Activated naive CD4-positive, alpha-beta T cell treated with anti-CD3 and anti-CD28 coated beads, Interleukin-2, amount 50 U/mL, for 16 hours (primary cell): ENCODE results near the gene KLHL21.
"Not testable (repeated sequence)": the region's sequence is repeated elsewhere in the genome, so short reads cannot be mapped to it uniquely, and the experiment has no call there.

Source experiments
- DNase-seq: peaks from one replicate; pipeline ENCODE4 v3.0.0-alpha.2; 2020

The KLHL21 gene, protein sequence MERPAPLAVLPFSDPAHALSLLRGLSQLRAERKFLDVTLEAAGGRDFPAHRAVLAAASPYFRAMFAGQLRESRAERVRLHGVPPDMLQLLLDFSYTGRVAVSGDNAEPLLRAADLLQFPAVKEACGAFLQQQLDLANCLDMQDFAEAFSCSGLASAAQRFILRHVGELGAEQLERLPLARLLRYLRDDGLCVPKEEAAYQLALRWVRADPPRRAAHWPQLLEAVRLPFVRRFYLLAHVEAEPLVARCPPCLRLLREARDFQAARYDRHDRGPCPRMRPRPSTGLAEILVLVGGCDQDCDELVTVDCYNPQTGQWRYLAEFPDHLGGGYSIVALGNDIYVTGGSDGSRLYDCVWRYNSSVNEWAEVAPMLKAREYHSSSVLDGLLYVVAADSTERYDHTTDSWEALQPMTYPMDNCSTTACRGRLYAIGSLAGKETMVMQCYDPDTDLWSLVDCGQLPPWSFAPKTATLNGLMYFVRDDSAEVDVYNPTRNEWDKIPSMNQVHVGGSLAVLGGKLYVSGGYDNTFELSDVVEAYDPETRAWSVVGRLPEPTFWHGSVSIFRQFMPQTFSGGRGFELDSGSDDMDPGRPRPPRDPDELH

DNA sequence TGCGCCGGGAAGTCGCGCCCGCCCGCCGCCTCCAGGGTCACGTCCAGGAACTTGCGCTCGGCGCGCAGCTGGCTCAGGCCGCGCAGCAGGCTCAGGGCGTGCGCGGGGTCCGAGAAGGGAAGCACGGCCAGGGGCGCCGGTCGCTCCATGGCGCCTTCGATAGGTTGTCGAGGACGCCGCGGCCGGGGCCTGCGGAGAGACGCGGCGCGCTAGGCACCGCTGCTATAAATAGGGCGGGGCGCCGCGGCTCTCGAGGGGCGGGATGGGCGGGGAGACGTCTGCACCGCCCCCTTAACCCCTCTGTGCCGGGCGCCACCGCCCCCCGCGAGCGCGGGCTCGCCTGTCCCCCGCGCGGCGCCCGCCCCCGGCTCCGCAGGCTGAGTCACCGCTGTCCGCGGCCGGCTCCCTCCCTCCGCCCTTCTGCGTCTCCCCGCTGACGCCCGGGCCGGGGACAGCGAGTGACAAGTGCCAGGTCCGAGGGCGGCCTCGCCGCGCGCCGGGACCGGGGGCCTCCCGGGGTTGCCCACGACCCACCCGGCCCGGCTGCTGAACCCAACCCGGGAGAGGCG lies at the start of gene KLHL21:
TSS of gene KLHL21 (minus strand) at position 201 of the 569 bp plus-strand sequence. CDS start at position 149, 52 bp downstream.
- peak; percentile 87 for DNase-seq

DNA sequence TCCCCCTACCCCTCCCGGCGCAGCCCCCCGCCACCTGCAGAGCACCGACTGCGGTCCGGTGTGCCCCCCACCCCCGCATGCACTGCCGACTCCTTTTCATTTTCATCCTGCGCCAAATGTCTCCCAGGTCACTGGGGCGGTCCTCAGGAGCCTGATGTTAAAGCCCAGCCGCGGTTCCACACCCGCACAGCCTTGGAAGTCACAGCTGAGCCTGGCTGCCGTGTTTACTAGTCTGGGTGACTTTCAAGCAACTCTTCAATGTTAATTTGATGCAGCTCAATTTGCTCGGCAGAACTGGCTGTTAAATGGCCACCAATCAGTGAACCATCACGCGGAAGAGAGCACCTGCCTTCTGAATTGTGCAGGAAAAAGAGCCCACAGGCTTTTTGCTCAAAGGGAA lies 49.2 kb upstream of the KLHL21 start:
- DNase-seq = no peak

DNA sequence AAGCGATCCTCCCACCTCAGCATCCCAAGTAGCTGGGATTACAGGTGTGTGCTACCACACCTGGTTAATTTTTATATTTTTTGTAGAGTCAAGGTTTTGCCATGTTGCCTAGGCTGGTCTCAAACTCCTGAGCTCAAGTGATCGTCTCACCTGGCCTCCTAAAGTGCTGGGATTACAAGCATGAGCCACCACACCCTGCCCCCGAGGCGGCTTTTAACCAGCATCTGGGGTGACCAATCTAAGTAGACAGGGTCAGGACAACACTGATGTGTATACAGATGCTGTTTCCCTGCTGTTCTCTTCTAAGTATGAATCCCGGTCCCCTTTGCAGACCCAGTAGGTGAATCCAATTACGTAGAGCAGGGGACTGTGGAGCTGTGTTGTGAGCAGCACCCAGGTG lies 45.9 kb upstream of the KLHL21 start:
- DNase-seq = no peak

DNA sequence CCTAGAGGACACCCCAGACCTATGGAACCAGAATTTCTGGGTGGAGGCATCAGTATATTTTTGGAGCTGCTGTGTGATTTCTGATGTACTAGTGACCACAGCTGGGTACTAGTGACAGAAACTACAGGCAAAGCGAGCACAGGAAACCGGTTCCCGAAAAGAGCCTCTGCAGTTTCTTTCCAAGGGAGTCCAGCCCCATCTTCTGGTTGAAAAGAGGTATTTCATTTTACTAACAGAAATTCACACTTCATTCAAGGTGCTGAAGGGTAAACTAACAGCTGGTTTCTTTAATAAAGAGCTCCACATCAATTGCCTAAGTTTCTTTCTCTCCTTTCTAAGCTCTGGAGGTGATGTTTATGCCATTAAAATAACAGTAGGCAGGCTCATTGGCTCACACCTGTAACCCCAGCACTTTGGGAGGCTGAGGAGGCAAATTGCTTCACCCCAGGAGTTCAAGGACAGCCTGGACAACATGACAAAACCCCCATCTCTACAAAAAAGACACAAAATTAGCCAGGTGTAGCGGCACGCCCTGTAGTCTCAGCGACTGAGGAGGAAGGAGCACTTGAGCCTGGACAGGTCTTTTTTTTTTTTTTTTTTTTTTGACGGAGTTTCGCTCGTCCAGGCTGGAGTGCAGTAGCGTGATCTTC lies 44.0 kb upstream of the KLHL21 start:
- DNase-seq = no peak

DNA sequence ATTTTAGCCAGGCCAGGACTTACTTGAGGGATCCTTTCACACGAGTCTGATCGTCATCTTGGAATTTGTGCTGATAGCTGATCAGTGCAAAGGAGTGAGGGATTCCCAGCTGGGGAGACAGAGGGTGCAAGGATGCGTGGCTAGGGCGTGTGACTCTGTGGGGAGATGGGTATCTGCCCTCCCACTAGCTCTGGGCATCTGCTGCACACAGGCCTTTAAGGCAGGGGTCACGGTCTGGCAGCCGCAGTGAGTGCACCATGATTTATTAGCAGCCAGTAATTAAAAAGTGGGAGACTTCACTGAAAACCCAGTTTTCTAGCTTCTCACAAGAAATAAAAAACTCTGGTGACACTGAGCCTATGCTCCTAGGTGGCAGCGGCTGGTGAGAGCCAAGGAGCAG lies 42.3 kb upstream of the KLHL21 start:
- DNase-seq = no peak

DNA sequence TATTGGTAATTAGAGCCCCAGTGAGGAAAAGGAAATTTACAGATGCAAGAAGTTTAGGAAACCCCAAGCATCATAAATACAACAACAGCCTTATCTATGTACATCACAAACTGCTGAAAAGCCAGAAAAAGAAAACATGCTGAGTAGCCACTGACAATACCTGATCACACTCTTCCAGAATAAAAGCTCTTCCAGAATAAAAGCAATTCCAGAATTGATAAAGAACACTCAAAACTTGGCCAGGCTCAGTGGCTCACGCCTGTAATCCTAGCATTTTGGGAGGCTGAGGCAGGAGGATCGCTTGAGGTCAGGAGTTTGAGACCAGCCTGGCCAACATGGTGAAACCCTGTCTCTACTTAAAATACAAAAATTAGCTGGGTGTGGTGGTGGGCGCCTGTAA lies 38.2 kb upstream of the KLHL21 start:
- not testable (repeated sequence) for DNase-seq

DNA sequence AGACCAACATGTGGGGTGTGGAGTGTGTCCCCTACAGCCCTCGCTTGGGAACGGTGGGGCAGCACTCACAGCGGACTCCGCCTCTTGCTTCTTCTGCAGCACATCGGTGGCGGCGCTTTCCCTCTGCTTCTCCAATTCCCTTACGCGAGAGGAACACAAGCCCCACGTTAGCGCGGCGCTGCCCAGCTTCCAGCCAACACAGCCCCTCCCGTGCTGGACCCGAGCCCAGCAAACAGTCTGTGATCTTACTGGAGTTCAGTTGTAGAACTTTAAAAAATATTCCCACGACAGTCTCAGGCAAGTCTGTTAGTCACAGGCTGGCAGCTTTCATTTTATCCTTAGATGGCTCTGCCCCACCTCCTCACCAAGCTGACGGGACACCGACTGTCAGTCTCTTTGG lies 35.6 kb upstream of the KLHL21 start:
- DNase-seq = no peak

DNA sequence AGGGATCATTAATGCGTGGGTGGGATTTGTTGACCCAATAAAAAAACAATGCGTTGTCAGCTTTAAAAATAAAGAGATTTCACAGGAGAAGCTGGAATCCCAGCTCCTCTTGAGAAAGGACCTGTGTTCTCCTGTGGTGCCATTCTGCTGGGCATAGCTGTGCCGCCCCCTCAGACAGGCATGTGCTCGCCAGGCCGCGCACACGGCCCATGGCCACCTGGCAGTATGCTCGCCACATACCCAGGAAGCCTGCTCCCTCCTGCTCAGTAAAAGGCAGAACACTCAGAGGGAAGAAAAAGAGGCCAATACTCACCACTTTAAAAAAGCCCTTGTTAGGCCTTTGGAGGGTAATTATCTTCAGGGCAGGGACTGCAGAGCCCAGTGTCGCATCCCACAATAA lies 35.1 kb upstream of the KLHL21 start:
- no peak for DNase-seq

DNA sequence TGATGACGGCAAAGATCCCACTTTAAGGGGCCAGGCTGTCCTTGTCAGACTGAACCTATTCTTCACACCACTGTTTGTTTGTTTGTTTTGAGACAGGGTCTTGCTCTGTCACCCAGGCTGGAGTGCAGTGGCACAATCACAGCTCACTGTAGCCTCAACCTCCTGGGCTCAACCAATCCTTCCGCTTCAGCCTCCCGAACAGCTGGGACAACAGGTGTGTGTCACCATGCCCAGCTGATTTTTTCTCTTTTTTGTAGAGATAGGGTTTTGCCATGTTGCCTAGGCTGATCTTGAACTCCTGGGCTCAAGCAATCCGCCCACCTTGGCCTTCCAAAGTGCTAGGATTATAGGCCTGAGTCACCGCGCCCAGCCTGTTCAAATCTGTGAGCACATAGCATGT lies 34.1 kb upstream of the KLHL21 start:
- DNase-seq = not testable (repeated sequence)

DNA sequence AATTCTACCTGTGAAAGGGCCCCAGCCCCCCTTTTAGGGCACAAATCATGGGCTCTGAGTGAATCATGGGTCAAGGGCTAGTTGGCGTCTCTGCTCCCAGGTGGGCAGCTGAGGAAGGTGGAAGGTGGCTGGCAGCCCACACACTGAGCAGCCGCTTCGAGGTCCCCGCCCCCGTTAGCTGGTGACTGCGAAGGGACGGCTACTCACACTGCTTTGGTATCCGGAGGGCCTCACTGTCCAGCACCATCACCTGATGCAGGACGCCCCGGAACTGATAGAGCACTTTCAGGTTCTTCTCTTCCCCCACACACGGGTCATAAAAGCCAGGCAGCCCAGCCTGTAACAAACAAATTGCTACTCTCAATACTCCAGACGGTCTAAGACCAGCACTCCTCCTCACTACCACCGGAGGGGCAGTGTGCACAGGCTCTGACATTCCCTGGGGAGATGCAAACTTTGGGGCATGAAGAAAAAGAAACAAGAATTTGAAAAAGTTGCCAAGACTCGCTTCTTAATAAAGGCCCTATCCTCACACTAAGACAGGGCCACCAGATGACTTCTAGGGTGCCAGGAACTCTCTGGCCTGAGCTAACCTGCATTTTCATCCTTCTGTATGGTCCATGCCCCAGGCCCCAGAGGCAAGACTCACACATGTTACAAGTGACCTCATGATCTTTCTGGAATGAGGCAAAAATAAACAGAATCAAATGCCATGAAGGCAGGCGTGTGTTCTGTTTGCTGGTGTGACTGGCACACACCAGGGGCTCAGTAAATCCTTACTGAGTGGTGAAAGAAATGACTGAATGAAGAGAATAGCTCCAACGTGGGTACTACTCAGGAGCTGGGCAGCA lies 33.5 kb upstream of the KLHL21 start:
- no peak for DNase-seq

DNA sequence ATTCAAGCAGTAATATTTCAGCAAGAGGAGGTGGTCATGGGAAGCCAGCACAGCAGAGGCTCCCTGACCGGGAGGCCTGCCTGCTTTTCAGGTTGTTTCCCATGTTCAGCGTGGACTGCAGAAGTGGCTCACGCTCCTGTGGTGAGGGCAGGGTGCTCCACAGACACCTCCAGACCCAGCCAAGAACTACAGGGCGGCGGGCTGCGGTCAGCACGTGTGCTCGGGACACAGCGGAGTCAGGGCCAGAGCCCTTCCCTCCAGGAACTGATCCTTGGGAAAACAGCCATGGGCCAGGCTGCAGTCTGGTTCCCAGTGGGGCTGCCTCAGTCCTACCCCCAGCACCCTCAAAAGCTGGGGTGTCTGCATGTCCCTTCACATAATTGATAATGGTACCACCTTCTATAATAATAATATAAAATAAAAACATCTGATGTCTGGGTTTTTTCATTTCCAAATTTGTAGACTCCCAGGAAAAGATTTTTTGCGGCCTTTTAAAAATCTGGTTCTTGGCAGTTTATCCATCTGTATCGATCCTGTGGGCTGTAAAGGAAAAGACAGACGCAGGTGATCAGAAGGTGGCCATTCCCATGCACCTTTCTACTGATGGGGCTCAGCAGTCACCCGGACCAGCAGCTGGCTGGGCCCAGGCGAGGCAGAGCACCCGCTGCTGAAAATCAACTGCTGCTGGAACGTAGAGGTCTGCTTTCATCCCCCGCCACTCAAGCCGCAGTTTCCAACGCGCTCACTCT lies 32.7 kb upstream of the KLHL21 start:
- DNase-seq = no peak

DNA sequence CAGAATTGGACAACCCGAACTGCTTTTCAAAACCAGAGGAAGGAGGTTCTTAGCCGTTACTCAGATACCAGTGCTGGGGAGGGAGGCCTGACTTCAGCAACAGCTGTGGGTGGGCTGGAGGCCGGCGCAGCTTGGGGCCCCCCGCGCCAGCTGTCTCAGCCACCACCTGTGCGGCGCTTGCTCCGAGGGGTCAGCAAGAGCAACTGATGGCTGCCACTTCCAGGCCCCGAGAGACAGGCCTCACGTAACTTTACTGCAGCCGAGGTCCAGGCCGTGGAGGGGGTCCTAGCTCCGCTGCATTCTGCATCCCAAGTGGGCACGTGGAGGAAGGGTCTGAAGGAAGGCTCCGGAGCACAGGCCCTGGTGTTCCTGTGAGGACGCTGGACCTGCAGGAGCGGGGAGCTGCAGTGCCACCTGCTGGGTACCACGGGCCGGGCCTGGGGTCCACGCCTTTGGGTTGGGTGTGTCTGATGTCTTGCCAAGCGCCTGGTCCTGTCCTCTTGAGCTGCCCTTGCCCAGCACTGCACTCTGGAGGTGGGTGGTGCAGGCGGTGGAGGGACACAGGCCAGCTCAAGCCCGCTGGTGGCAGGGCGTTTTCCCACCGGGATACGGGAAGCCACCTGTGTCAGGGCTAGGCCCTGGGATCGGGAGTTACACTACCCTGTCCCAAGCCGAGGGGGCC lies 31.8 kb upstream of the KLHL21 start:
- peak; percentile 50 for DNase-seq

DNA sequence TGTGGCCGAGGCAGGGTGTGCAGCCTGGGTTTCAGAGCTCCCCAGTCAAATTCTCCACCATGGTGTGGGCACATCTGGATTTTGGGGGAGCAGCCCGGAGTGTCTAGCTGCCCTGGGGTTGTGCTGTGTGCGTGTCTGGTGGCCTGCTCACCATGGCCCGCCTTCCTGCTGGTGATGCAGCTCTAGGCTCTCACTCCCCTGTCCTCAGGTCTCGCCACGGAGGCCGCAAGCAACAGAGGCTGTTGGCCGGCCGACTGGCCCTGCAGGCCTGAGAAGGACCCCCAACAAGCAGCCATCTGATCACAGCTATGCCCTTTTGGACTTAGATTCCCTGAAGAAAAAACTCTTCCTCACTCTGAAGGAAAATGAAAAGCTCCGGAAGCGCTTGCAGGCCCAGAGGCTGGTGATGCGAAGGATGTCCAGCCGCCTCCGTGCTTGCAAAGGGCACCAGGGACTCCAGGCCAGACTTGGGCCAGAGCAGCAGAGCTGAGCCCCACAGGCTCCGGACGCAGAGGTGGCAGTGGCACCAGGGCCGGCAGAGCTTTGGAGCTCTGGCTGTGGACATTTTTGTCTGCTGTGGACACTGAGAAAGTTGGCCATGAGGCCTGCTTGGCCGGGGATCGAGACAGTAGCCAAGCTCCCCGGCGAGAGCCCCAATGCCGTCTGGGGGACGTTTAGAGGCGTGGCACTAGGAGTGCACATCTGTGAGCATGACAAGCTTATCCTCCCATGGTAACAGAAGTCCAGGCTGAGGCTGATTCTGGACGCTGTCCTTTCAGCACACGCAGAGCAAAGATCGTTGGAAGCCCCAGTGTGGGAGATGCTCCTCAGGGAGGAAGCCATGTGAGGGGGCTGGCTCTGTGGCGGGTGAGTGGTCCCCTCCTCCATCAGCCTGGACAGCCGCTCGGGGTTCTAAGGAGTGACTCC lies 30.2 kb upstream of the KLHL21 start:
- DNase-seq = no peak

DNA sequence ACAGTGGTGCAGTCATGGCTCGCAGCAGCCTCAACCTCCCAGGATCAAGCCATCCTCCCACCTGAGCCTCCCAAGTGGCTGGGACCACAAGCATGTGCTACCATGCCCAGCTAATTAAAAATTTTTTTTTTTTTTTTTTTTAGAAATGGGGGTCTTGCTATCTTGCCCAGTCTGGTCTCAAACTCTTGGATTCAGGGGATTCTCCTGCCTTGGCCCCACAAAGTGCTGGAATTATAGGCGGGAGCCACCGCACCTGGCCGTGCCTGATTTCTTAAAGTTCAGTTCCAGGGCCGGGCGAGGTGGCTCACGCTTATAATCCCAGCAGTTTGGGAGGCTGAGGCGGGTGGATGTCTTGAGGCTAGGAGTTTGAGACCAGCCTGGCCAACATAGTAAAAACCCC lies 28.4 kb upstream of the KLHL21 start:
- DNase-seq = no peak

DNA sequence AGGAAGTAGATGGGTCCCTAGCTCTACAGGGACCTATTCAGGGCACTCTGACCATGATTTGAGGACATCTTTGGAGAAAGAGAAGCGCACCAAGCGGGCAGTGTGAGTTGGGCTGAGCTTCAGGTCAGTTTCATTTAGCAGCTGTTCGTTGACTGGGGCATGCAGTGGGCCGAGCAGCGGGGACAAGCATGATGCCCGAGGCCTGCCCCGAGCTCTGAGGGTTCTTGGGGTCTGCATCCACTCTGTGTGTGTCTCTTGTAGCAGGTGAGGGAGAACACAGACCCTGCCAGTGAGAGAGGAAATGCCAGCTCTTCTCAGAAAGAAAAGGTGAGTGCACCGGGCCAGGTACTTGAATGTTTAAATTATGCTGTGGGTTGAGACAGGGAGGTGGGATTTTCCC lies 27.4 kb upstream of the KLHL21 start:
- no peak for DNase-seq

DNA sequence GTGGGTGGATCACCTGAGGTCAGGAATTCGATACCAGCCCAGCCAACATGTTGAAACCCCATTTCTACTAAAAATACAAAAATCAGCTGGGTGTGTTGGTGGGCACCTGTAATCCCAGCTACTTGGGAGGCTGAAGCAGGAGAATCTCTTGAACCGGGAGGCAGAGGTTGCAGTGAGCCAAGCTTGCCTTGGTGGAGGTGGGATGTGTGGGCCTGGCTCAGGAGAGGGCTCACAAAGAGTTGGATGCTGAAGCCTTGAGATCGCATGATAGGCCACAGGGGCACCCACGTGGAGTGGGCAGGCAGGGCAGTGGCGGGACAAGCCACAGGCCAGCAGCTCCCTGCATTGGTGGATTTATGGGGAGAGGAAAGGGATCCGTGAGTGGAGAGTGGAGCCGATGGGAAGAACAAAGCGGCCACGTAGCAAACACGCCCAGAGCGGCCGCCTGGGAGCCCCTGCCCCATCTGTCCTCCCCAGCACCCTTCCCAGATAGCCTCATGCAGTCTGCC lies 26.4 kb upstream of the KLHL21 start:
- DNase-seq = no peak

DNA sequence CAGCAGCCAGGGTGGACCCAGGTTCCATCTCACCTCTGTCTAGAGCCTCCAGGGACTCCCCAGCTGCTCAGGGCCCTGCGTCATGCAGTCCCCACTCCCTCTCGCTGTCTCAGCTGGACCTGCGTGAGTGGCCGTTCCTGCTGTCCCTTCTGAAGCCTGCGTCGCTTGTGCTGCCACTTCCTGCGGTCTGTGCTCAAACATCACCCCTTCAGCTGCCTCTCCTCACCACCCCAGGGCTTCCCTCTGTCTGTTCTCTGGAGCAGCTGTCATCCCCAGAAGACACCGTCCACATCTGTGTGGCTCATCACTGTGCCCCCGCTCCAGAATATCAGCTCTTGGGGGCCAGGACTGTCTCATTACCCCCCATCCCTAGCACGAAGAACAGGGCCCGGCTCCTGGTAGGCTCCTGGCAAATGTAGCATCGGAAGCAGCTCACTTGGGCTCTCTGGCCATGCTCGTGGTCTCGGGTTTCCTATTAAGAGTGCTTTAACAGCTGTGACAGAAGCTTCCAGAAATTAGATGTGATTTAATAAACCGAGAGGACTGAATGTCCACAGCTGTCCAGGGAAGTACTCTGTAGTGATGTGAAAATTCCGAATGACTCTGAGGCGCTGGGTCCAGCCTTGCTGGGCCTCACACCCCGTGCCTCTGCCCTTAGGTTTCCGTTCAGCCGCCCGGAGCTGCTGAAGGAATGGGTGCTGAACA lies 25.3 kb upstream of the KLHL21 start:
- DNase-seq = no peak

DNA sequence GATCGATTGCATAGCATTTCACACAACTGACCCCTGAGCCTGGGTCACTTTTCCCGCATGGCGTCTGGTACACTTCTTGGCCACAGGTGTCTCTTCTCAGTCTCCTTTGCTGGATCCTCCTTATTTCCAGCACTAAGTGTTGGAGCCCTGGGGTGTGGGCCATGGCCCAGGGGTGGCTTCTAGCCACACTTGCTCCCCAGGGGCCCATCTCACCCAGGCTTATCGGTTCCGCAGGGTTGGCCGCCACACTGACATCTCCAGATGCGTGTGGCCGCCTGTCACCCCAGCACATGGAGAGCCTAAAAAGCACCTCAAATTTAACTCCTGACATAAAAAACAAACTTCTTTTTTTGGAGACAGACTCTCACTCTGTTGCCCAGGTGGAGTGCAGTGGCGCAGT lies 24.4 kb upstream of the KLHL21 start:
- DNase-seq = no peak

DNA sequence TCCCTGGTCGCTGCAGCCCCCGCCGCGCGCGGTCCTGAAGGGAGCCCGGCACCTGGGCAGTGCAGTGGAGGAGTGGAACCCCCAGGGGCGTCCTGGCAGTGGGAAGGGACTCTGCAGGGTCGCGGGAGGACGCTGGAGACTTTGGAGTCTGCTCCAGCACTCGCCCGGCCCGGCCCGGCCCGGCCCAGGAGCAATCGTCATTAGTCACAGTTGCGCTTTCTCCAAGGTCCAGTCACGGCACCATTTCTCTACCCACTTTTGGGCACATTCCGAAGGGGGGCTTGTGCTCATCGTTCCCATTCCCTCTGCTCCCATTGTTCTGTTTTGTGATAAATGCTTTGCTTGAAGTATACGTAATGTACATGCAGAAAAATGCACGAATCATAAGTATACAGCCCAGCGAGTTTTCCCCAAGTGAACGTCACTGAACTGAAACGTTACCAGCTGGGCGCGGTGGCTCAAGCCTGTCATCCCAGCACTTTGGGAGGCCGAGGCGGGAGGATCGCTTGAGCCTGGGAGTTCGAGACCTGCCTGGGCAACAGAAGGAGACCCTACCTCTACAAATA lies 23.0 kb upstream of the KLHL21 start:
- DNase-seq = no peak
